Measurements from ENCODE around the gene NEK1.
A peak's percentile ranks its signal among the peaks of the same experiment; 100 is the strongest.

NEK1 gene, protein sequence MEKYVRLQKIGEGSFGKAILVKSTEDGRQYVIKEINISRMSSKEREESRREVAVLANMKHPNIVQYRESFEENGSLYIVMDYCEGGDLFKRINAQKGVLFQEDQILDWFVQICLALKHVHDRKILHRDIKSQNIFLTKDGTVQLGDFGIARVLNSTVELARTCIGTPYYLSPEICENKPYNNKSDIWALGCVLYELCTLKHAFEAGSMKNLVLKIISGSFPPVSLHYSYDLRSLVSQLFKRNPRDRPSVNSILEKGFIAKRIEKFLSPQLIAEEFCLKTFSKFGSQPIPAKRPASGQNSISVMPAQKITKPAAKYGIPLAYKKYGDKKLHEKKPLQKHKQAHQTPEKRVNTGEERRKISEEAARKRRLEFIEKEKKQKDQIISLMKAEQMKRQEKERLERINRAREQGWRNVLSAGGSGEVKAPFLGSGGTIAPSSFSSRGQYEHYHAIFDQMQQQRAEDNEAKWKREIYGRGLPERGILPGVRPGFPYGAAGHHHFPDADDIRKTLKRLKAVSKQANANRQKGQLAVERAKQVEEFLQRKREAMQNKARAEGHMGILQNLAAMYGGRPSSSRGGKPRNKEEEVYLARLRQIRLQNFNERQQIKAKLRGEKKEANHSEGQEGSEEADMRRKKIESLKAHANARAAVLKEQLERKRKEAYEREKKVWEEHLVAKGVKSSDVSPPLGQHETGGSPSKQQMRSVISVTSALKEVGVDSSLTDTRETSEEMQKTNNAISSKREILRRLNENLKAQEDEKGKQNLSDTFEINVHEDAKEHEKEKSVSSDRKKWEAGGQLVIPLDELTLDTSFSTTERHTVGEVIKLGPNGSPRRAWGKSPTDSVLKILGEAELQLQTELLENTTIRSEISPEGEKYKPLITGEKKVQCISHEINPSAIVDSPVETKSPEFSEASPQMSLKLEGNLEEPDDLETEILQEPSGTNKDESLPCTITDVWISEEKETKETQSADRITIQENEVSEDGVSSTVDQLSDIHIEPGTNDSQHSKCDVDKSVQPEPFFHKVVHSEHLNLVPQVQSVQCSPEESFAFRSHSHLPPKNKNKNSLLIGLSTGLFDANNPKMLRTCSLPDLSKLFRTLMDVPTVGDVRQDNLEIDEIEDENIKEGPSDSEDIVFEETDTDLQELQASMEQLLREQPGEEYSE (N-terminal part only)

DNA sequence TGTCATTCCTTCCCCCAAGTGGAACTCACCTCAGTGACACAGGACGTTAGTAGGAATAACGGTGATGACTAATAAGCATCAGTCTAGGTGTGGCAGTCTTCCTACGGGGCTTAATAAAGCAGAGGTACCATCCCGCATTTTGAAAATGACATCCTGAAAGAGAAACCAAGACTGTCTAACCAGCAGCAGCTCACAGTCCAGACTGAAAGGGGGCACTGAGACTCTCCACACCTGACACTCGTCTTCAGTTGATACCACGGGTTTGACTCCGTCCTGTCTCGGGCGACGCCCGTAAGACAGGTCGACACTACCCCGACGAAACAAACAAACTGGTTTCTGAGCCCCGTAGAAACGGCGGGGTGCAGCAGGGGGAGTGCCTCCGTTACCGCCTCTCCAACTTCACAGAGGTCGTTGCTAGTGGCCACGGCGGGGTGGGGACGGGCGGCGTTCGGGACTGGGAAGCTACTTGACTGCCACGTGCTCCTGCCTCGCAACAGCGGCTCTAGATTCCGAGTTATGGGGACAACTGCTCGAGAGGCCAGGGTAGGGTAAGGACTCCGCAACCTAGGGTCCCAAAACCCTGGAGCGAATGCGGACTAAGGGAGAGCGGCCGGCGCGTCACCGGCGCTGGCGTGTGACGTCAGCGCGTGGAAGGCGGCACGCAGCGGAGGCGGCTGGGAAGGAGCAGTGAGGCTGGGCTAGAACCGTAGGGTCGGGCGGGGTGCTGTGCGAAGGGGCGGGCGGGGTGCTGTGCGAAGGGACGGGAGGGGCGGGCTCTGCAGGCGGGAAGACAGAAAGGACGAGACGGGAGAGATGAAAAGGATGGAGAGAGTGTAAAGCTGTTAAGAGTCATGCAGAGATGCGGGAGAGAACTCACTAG is at the start of gene NEK1:
Gene NEK1 (minus strand): TSS at position 593 of the 880 bp plus-strand sequence. CDS start 9,953 bp downstream, outside the sequence.
- peak; percentile 75 for DNase-seq

DNA sequence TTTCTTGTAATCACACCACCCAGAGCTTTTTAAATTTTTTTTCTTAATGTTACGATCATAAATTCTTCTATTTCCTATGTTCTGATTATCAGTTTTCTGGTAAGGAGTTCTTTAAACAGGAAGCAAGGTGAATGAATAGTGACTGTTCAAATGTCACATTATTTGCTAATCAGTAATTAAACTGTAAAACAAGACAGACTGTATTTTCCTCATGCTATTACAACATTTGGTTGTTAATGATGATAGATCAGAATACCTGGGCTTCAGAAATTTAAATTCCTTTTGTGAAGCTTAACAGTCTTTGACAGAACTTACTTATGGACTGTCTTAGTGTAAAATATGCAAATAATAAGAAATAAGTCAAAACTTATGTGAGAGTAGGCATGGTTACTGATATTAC is 49.4 kb upstream of the NEK1 start:
- DNase-seq = no peak

DNA sequence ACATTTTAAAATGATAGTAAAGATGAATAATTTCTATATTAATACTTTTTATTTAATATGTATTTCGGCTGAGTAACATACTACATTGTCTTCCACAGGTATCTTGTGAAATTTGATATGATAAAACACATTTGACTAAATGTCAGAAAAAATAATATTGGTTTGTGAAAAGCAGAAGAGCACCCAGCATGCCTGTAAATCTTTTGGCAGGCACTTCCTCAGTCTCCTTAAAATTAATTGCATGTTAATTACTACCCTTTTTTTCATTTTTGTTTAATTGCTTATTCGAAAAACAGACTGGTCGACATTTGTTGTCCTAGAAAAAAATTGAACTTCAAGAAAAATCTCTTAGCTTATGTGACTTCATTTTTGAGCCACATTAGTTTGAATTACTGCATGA is 48.5 kb upstream of the NEK1 start:
- DNase-seq = no peak

DNA sequence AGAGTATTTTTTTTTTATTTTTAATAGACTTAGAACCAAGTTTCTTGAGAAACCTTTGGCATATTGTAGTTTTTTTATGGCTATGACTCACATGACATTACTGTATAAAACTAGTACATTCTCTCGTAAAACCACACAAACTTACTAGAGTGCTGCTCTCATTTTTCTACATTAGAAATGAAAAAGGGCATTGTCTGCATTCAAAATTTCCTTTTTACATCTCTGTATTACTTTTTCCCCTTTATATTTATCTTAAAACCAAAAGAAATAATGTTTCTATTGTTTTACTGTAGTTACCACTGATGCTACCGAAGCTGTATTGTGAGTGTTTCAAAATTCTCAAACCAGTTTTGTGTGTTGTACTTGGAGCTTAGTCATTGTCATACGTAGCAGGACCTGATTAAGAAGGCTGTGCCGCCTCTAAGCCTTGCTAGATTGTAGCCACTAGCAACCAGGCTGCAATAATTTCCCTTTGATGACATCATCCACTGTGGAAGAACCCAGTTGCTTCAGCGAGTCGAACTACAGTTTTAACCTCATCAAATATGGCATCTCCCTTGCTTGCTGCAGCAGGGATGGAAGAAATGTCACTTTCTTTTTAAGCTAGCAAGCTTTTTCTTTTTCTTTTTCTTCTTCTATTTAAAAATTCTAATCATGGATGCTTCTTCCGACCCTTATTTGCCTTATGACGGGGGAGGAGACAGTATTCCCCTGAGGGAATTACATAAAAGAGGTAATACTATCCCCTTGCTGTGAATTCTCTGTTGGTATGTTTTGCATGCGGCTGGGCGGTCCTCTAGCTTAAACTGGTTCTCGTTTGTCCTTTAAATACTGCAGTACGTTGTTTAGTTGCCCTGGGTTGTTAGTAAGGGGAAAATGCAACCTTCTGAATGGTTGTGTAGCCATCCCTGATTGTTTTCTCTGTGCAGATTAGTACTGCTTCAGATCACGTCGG is 47.6 kb upstream of the NEK1 start:
- peak; percentile 77 for DNase-seq

DNA sequence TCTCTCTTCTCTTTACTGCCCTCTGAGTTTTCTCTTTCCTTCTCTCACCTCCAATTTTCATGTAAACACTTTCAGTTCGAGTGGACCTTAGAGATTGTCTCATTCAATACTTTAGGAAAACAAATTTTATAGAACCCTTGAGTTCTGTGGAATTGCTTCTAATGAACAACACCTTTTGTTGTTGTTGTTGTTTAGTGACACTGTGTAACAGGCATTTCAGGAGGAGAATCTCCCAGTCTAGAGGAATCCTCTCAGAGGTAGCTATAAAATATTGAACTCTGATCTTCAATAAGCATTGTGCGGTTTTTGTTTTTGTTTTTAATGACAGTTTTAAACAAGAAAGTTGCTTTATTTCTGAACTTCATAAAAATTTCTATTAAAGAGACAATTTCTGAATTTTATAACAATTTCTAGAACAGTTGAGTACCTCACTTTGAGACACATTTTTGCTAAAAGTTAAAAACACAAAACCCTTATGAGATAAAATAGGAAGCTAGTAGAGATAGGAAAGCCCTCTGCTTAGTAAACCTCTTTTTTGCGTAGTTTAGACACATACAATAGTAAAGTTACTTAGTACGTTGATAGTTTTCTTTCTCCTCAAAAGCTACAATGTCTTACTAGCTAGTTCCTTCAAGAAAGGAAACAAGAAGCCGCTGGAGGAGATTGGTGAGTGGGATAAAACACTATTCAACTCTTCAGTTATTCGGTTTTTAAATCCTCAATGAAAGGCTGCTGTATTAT is 46.8 kb upstream of the NEK1 start:
- DNase-seq = no peak

DNA sequence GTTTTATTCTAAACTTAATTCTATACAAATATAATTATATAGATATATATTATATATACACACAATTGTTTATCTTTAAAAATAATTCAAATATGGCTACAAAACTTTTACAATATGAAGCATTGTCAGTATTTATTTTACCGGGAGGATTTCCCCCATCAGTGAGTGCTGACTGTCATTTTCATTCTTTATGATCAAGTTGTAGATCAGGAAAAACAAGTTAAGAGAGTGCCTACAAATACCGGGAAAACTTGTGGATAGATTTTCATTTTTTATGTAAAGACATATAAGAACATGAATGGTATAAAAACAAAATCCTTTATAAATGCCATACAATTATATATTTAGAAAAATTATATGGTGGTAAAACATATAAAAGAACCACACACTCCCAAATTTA is 45.8 kb upstream of the NEK1 start:
- DNase-seq = no peak

DNA sequence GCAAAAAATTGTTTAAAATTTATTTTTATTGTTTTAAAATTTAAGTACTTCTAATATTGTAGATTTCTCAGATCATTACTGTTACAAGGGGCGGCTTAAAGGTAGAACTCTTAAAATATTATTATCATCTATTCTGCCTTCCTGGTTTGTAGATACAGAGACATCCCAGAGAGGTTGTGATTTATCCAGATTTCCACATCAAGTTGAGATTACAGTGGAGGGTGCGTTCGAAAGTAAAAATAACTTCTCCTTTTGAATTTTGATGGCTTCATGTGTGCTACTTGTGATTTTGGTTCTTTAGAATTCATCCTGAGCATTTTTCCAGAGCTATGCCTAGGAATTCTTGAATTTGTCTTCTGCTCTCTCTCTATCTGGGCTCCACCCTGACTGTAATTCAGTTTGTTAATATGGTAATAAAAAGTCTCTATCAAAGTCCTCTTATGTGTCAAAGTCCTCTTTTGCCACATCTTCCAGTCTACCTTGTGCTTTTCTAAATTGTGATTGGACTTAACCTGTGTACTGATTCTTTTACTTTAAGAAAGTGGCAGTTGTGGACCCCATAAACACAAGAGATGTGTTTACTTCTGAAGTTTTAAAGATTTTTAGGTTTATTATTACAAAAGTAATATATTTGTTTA is 45.2 kb upstream of the NEK1 start:
- DNase-seq = no peak

DNA sequence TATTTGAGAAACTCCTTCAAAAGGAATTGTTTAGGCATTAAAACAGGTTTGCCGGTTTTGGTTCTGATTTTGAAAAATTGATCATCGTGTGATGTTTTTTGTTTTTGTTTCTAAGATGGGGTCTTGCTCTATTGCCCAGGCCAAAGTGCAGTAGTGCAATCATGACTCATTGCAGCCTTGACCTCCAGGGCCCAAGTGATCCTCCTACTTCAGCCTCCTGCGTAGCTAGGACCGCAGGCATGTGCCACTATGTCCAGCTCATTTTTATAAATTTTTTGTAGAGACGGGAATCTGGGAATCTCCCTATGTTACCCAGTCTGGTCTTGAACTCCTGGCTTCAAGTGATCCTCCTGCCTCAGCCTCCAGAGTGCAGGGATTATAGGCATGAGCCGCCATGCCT is 43.0 kb upstream of the NEK1 start:
- DNase-seq = no peak

DNA sequence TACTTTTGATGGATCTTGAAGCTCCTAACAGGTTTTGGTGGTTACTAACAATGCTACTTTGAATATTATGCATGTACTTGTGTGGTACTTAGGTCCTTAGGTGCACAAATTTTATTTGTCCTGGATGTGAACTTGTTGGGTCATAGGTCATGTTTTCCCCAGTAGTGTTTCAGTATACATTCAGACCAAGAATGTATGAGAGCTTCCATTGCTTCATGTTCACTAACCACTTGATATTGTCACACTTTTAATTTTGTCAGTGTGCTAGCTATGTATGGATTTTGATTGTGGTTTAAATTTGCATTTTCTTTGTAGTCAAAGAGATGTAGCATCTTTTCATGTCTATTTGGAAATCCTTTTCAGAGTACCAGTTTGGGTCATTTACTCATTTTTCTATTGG is 40.2 kb upstream of the NEK1 start:
- no peak for DNase-seq

DNA sequence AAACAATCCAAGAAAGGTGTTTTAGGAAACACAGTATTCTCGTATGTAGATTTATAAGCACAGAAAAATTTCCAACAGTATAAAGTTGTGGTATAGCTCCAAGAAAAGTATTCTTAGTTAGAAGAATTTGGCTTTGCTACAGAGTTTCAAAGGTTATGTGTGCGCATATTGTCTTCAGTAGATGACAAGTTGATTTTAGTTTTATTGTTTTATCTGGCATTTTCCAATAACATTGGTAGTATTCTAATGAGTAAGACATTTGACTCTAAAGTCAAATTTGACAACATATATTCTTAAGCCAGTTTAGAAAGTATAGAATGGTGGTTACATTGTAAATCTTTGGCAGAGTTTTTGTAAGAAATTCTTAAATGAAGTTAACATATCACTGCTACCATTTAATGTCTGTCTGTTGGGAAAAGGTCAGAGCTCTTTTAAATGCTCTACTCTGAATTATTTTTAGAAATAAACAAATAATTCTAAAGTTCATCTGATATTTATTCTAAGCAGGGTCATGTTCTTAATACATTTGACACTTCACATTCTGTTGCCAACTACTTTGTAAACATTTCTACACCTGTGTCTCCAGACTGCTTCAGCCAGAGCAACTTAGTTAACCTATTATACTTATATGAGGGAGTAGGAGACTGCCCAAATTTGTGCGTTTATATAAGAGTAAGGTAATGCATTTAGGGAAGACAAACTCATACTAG is 38.0 kb upstream of the NEK1 start:
- no peak for DNase-seq

DNA sequence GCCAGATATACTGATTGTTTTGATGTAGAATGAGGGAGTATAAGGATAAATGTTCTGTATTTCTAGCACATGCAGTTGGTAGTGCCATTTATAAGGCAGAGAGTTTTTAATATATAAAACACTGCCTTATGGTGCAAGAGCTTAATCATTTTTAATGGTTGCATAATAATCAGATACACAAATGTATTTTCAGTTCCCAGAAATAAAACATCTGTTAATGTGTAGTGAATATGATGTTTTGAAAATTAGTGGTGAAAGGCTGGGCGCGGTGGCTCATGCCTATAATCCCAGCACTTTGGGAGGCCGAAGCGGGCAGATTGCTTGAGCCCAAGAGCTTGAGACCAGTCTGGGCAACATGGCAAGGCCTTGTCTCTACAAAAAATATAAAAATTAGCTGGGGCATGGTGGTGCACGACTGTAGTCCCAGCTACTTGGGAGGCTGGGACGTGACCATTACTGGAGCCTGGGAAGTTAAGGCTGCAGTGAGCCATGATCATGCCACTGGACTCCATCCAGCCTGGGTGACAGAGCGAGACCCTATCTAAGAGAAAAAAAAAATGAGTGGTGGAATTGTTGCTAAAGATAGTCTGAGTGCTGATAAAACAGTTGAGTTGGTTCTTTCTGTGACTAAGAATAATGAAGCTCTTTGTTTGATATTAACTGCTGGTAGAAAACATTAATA is 37.3 kb upstream of the NEK1 start:
- DNase-seq = no peak

DNA sequence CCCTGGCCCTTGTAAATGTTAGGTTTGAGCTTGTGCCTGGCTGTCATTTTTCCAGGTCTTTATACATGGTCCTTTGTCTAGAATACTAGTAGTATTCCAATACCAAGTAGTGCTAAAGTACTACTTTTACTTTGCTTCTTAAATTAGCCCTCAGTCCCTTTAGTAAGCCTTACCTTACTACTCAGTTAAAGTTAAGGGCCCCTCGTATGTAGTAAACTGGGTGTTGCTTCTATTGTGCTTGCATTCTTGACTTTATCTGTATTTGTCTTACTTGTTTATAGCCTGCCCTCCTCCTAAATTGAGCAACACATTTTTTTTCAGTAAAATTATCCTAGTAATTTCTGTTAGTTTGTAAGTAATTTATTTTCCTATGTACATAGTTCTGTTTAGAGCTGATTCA is 33.2 kb upstream of the NEK1 start:
- no peak for DNase-seq

DNA sequence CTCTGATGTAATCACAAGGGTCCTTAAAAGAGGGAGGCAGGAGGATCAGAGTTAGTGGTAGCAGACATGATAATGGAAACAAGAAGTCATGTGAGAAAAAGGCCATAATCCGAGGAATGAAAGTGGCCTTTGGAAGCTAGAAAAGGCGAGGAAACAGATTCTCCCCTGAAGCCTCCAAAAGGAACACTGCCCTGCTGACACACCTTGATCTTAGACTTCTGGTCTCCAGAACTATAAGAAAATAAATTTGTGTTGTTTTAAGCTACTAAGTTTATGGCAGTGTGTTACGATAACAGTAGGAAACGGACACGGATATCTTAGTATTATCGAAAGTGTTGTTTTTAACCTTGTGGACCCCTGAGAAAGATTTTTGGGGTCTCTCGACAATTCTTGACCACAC is 32.4 kb upstream of the NEK1 start:
- no peak for DNase-seq

DNA sequence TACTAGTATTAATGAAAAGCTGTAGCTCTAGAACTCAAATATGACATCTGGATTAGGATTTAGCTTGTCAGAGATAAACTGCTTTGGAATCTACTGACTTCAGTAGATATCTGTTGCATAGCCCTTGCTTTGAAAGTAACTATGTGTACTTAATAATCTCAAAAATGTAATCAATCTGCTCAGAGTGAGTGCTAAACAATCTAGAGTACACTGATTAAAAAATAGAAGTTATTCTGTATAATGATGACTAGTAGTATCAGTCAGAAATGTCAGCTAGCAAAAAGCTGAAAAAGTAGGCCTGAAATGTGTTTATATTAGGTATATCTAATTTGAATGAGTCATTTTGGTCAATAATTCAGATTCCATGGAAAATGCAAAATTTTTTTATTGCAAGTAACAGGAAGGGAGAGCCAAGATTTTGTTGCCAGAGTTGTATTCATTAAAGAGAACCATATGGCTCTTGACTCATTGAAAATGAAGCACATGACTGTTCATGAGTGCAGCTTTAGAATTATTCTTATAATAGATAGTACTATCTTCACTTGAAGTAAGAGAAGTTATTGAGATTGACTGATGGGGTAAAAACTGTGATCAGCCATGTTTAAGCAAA is 28.0 kb upstream of the NEK1 start:
- DNase-seq = no peak

DNA sequence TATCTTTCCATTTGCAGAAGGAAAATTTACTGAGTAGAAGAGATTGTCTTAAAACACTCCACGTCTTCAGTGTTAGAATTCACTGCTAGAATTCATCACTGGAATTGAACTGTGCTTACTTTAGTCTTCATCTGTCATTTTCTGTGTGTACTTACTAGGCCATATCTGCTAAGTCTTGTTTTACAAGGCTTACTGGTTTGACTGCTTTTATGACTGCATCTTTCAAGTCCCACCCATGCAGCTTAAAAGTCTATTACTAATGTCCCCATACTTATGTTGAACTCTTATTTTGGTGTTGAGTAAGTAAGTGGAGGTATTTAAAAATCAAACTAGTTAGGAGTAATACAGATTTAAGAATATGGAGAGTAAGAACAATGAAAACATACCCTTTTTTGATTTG is 22.6 kb upstream of the NEK1 start:
- DNase-seq = peak; percentile 11

DNA sequence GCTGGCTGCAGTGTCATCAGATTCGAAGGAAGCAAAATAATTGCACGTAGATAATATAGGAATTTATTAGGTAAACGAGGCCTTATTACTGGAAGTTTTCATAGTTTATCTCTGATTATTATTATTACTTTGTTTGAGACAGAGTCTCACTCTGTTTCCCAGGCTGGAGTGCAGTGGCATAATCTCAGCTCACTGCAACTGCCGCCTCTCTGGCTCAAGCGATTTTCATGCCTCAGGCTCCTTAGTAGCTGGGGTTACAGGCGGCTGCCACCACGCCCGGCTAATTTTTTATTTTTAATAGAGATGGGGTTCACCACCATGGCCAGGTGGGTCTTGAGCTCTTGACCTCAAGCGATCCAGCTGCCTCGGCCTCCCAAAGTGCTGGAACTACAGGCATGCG is 20.5 kb upstream of the NEK1 start:
- DNase-seq = no peak

DNA sequence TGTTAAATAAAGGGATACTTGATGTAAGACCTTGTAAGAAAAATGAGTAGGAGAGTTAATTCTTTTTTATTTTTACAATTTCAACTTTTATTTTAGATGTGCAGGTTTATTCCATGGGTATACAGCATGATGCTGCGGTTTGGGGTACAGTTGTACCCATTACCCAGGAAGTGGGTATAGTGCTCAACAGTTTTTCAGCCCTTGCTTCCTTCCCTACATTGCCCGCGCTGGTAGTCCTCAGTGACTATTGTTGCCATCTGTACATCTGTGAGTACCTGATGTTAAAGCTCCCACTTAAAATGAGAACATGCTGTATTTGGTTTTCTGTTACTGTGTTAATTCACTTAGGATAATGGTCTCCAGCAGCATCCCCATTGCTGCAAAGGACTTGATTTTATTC is 17.7 kb upstream of the NEK1 start:
- no peak for DNase-seq

DNA sequence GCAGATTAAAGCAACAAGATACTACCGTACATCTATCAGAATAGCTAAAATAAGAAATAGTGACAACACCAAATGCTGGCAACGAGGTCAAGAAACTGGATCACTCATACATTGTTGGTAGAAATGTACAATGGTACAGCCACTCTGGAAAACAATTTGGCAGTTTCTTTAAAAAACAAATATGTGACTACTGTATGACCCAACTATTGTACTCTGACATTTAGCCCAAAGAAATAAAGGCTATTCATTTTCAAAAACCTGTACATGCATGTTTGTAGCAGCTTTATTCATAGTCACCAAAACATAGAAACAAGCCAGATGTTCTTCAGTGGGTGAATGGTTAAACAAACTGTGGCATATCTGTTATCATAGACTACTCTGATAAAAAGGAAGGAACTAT is 16.2 kb upstream of the NEK1 start:
- DNase-seq = no peak

All from NCI-H510A (cell line).